Measurements from ENCODE around the gene PRKCD. TPM values are rescaled to one million over a fixed set of nuclear protein-coding genes. Genes with fewer than 3 reads are reported as not detected.

The PRKCD gene
- total RNA-seq, 6 donors from 2014 or later, result 57.7 to 116 (median 67.9) TPM

- Histone ChIP-seq H3K27ac (peak overlapping the region; percentile 85 to 99 (median 94)), H3K4me3 (peak overlapping the region; percentile 59 to 97 (median 81)), H3K4me1 (peaks cover 33 to 88% (median 73%) of the 10 kb centered on the region in 4 donors), H3K9me3 (no peaks in the 10 kb centered on the region), H3K36me3 (peaks cover 0 to 1% (median 0%) of the 10 kb centered on the region in 4 donors), H3K27me3 (no peaks in the 10 kb centered on the region)
- TF ChIP-seq CTCF (IDR thresholded peaks at IDR 0.05), result no peak
- TF ChIP-seq POLR2A (IDR thresholded peaks at IDR 0.05), result no peak
- DNase-seq, result no peak
- ATAC-seq (ENCODE audit: low FRiP score in 2 of 2), result peak in 1 of 2 donors; percentile 1
- 1% methylated on average over 17 to 34 of the region's 41 CpGs for WGBS, 2 donors
These were observed 426 bp downstream of the PRKCD start for GRCh38 chr3:53161450-53161819.

- Histone ChIP-seq H3K36me3 (peaks cover 0 to 5% (median 0%) of the 10 kb centered on the region in 4 donors), H3K4me1 (peaks cover 39 to 88% (median 73%) of the 10 kb centered on the region in 4 donors), H3K9me3 (no peaks in the 10 kb centered on the region), H3K27me3 (no peaks in the 10 kb centered on the region), H3K27ac (peak overlapping the region; percentile 85 to 99 (median 94)), H3K4me3 (peak overlapping the region; percentile 59 to 97 (median 81))
- WGBS, 2 donors, result 7 to 16% methylated on average over 17 to 25 of the region's 49 CpGs
- DNase-seq (peak; percentile 65 to 91), ATAC-seq (ENCODE audit: low FRiP score in 2 of 2) (peak in 1 of 2 donors; percentile 28)
- TF ChIP-seq POLR2AphosphoS5 (IDR thresholded peaks at IDR 0.05) (peak; percentile 7 to 11), EP300 (IDR thresholded peaks at IDR 0.05) (no peak), POLR2A (IDR thresholded peaks at IDR 0.05) (peak in 1 of 4 donors; percentile 33)
These were observed 1.0 kb downstream of the PRKCD start for GRCh38 chr3:53161820-53162671.

GRCh38 chr3:53162672-53163443 is 1.8 kb downstream of the PRKCD start:
- H3K9me3 ChIP-seq, result no peaks in the 10 kb centered on the region
- peaks cover 0 to 5% (median 0%) of the 10 kb centered on the region in 4 donors for H3K36me3 ChIP-seq
- DNase-seq (no peak), ATAC-seq (ENCODE audit: low FRiP score in 2 of 2) (no peak)
- peaks cover 47 to 88% (median 75%) of the 10 kb centered on the region in 4 donors for H3K4me1 ChIP-seq
- peak overlapping the region; percentile 85 to 99 (median 94) for H3K27ac ChIP-seq
- peak overlapping the region; percentile 59 to 97 (median 81) for H3K4me3 ChIP-seq
- TF ChIP-seq CTCF (IDR thresholded peaks at IDR 0.05), result peak in 1 of 6 experiments; percentile 26
- TF ChIP-seq POLR2A (IDR thresholded peaks at IDR 0.05), result no peak
- TF ChIP-seq POLR2AphosphoS5 (IDR thresholded peaks at IDR 0.05), result peak in 1 of 2 donors; percentile 1
- no peak for TF ChIP-seq EP300 (IDR thresholded peaks at IDR 0.05)
- H3K27me3 ChIP-seq, result no peaks in the 10 kb centered on the region
- 33 to 51% methylated on average over 7 to 12 of the region's 12 CpGs for WGBS, 2 donors

GRCh38 chr3:53163444-53164387 is 2.7 kb downstream of the PRKCD start:
- DNase-seq, result no peak
- 65 to 74% methylated on average over 5 to 6 of the region's 6 CpGs for WGBS, 2 donors

More at GRCh38 chr3:53163444-53164387, 2.7 kb downstream of the PRKCD start:
- no peaks in the 10 kb centered on the region for H3K27me3 ChIP-seq
- TF ChIP-seq EP300 (IDR thresholded peaks at IDR 0.05) (no peak), CTCF (IDR thresholded peaks at IDR 0.05) (no peak), POLR2A (IDR thresholded peaks at IDR 0.05) (no peak), POLR2AphosphoS5 (IDR thresholded peaks at IDR 0.05) (no peak)
- H3K4me3 ChIP-seq, result peak overlapping the region in 3 of 4 donors; percentile 73 to 97 (median 89)
- ATAC-seq (ENCODE audit: low FRiP score in 2 of 2), result no peak
- peak overlapping the region; percentile 85 to 99 (median 94) for H3K27ac ChIP-seq
- H3K36me3 ChIP-seq, result peaks cover 0 to 5% (median 0%) of the 10 kb centered on the region in 4 donors
- H3K4me1 ChIP-seq, result peaks cover 56 to 88% (median 75%) of the 10 kb centered on the region in 4 donors
- no peaks in the 10 kb centered on the region for H3K9me3 ChIP-seq

Data from upper lobe of left lung (tissue), 6 donors.